NCI-H748 treated with DMSO at 0.1 percent for 48 hours (cell line): Measurements from ENCODE around the gene UMODL1.

Experiments used
- DNase-seq: peaks from one replicate; lab custom pipeline; 2025; lab: John Stamatoyannopoulos, UW

The UMODL1 gene

GRCh38 chr21:42097860-42098454 is 26.8 kb downstream of the UMODL1 start:
- no peak for DNase-seq

GRCh38 chr21:42098957-42099505 is 27.9 kb downstream of the UMODL1 start:
- no peak for DNase-seq

DNA sequence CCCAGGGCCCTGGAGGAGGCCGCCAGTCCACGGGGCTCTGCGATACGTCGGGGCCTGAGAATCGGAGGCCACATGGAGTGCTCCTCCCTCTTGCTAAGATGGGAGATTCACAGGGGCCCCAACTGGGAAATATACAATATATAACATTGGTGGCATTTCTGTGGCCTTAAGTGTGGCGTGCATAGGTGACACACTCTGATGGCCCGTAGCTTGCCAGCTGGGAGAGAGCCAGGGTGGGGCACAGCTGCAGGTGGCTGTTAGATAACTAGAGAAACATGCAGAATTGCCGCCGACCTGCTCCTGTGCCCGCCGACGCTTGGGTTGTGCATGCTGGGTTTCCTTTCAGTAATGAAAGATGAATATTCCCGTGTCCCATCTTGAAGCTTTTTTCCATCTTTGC is 30.1 kb downstream of the UMODL1 start:
- DNase-seq, result no peak

DNA sequence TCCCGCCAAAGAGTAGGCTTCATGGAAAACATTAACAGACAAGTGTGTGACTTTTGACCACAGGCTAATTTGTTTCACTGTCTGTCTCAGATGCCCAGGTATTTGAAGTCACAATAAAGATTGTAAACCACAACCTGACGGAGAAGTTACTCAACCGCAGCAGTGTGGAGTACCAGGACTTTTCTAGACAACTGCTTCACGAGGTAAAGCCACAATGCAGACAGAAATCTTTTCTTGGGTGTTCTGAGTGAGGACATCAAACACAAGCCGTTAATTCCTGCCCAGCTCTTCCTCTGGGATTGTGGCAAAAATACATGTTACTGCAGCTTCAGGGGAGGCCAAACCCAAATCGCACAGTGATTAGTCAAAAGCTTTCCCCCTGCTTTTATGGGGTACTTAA is 31.0 kb downstream of the UMODL1 start:
- no peak for DNase-seq

DNA sequence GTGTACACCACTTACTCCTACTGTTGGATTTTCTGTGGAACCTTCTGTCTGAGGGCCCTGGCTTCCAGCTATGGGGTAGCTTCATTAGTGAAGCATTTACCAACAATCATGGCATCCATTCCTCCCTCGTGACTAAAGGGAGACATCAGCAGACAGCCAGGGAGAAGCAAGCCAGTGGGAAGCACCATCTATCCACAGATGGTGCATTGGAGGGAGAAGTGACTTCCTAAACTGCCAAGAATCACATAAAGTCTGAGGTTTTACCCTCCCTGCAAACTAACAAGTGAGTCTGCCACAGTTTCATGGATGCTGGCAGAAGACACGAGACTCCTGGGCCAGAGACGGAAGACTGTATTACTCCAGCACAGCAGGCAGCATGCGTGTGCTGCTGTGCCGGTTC is 31.4 kb downstream of the UMODL1 start:
- DNase-seq, result no peak

GRCh38 chr21:42102991-42103390 is 31.9 kb downstream of the UMODL1 start:
- no peak for DNase-seq

DNA sequence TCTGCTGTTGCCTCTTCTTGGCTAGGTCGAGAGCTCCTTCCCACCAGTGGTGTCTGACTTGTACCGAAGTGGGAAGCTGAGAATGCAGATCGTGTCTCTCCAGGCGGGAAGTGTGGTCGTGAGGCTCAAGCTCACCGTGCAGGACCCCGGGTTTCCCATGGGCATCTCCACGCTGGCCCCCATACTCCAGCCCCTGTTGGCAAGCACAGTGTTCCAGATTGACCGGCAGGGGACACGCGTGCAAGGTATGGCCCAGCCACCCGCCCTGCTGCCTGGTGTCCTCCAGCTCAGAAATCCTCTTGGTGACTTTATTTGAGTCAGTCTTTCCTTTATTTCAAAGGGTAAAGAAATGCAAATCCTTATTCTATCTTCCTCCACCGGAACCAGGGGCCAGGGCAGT is 32.7 kb downstream of the UMODL1 start:
- DNase-seq, result no peak

- no peak for DNase-seq
These were observed 34.6 kb downstream of the UMODL1 start for GRCh38 chr21:42105476-42106315.

- DNase-seq, result no peak
These were observed 35.3 kb downstream of the UMODL1 start for GRCh38 chr21:42106425-42106824.

GRCh38 chr21:42107177-42107880 is 36.2 kb downstream of the UMODL1 start:
- no peak for DNase-seq

GRCh38 chr21:42107881-42108553 is 36.9 kb downstream of the UMODL1 start:
- peak; percentile 19 for DNase-seq

GRCh38 chr21:42108554-42109340 is 37.6 kb downstream of the UMODL1 start:
- DNase-seq, result no peak

DNA sequence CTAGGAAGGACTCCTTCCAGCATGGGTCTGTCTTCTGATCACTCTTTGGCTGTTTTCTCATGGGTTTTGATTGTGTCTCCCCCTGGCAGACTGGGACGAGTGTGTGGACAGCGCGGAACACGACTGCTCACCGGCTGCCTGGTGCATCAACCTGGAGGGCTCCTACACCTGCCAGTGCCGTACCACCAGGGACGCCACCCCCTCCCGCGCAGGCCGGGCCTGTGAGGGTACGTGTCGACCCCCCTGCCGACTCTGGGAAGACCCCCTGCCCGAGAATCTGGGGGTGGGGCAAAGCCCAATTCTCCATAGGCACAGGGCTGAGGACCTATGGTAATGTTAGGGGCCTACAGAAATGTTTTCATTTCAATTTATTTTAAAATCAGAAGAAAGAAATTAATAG is 38.4 kb downstream of the UMODL1 start:
- no peak for DNase-seq

GRCh38 chr21:42109873-42110525 is 38.9 kb downstream of the UMODL1 start:
- no peak for DNase-seq

DNA sequence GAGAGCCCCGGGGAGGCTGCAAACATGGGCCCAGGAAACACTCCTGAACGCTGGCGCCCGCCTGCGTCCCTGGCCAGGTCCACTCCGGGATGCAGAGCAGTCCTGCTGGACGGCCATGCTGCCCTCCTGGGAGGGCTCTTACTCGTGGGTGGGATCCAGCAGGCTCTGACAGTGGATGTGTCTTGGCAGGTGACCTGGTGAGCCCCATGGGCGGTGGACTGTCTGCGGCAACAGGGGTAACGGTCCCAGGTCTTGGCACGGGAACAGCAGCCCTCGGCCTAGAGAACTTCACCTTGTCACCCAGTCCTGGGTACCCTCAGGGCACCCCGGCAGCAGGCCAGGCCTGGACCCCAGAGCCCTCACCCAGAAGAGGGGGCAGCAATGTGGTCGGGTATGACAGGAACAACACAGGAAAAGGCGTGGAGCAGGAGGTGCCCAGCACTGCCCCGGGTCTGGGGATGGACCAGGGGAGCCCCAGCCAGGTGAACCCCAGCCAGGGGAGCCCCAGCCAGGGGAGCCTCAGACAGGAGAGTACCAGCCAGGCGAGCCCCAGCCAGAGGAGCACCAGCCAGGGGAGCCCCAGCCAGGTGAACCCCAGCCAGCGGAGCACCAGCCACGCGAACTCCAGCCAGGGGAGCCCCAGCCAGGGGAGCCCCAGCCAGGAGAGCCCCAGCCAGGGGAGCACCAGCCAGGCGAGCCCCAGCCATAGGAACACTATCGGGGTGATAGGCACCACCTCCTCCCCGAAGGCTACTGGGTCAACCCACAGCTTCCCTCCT is 39.8 kb downstream of the UMODL1 start:
- no peak for DNase-seq

- DNase-seq, result no peak
These were observed 40.3 kb downstream of the UMODL1 start for GRCh38 chr21:42111470-42111743.

DNA sequence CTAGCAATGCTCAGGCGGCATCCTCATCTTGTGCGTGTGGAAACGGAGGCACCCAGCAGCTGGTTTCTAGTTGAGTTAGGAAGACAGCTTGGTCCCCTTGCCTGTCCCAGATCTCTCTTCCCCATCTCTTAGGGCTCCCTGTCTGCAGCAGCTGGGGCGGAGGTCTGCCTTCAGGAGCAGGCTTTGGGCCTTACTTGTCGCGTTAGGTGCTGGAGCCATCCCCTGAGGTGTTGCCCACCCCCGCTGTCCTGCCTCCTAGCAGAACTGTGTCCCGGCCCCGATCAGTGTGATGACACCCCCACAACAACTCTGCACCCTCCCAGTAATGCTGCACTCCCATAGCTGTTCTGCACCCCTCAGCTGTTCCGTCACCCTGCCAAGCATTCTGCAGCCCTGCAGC is 40.7 kb downstream of the UMODL1 start:
- no peak for DNase-seq

GRCh38 chr21:42112238-42112637 is 41.1 kb downstream of the UMODL1 start:
- no peak for DNase-seq

DNA sequence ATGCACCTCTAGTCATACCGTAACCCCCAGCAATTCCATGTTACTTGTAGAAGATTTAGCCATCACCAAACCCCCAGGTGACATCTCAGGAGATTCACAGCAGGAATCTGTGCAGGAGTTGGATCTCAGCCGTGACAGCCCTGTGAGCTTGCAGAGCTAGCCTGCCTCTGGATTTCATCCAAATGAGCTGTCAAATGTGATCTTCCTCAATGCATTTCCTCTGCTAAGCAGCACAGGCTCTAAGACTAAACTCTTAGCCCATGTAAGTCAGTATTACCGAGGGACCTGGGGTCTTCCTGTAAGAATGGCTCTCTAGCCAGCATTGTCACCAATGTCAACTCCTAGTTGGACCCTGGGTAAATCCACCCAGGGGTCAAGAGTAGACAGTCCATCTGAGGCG is 41.7 kb downstream of the UMODL1 start:
- no peak for DNase-seq

DNA sequence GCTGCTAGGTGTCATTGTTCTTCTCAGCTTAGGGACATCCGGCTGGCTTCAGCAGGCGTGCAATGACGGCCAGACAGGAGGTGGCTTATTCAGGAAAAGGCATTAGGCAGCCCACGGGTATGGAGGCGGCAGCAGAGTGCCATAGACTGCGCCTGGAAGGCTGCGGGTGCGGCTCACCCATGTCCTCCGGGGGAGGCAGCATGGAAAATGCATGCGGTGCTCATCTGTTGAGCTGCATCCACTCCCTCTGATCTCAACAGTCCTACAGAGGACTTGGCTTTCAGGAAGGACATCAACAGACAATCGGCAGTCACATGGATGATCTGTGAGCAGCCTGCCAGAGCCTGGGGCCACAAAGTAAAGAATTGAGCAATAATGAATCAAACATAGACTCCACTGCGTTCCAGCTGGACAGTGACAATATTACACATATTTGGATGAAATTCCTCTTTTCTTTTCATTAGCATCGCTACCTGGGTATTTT is 42.9 kb downstream of the UMODL1 start:
- no peak for DNase-seq
